K562 (cell line): ENCODE measurements around the gene HOXA1. TPM values are rescaled to one million over a fixed set of nuclear protein-coding genes. Genes with fewer than 3 reads are reported as not detected.

Experiments
- ATAC-seq: fragments of 200-7000 bp; cut with Tn5 transposase; 3 replicates; pipeline ENCODE4 v1.9.1; 2020; ENCODE audit warnings: moderate library complexity
- BruUV-seq: library from RNA; stranded (reverse); fragments of 400-500 nt; replicated peaks from 2 replicates; lab custom pipeline; 2021; lab: Mats Ljungman, UMichigan
- CTCF ChIA-PET: fragments of 300-600 bp; formaldehyde crosslinking; extraction: SDS; loops from one replicate; lab custom pipeline; 2021; ENCODE audit warnings: low intra/inter-chr PET ratio; lab: Yijun Ruan, JAX
- POLR2A ChIA-PET: fragments of 300-600, 350-650 bp; sonication (Branson Sonifier 250); formaldehyde crosslinking; extraction: SDS; loops from one replicate; lab custom pipeline; 2021; ENCODE audit warnings: antibody characterized with exemption, inconsistent platforms; lab: Yijun Ruan, JAX
- DNase-seq, 4 experiments: peaks; one replicate each; pipeline versions ENCODE4 v3.0.0 to v3.0.0-alpha.2; 2011 to 2018; ENCODE audit warnings: low spot score in 3 of 4, mixed read lengths in 3 of 4; ENCODE audit errors: extremely low read depth in 1 of 4
- FAIRE-seq: peaks from 2 replicates; lab custom pipeline; 2011; peaks lifted over from hg19 to GRCh38; lab: Jason Lieb, UNC
- H2AFZ ChIP-seq: 2 replicates; pipeline ENCODE4 v1.6.0; 2011; ENCODE audit warnings: low read depth, low read length, control low read depth, inconsistent platforms
- H3K27ac ChIP-seq: fragments of 200-600 bp; 3 replicates; pipeline ENCODE4 v1.8.0; 2011; ENCODE audit warnings: low read depth, mild to moderate bottlenecking, control low read depth, inconsistent platforms, low read length, moderate library complexity, mixed read lengths; ENCODE audit errors: extremely low read depth
- H3K27me3 ChIP-seq, 2 experiments: fragments of 300-600 bp in 1 of 2; 2 replicates in 1 of 2; 3 replicates in 1 of 2; pipeline versions ENCODE4 v1.6.0 to v1.8.0; 2011; ENCODE audit warnings: inconsistent platforms in 2 of 2, low read length in 2 of 2, mild to moderate bottlenecking in 1 of 2, mixed read lengths in 1 of 2, moderate library complexity in 1 of 2; ENCODE audit not compliant: control insufficient read depth in 2 of 2, insufficient read depth in 2 of 2
- H3K36me3 ChIP-seq: fragments of 300-600 bp; 3 replicates; pipeline ENCODE4 v1.8.0; 2011; ENCODE audit warnings: mild to moderate bottlenecking, low read length, inconsistent platforms; ENCODE audit not compliant: control insufficient read depth, insufficient read depth
- H3K4me1 ChIP-seq, 2 experiments: fragments of 200-600 bp in 1 of 2; replicated peaks in 1 of 2; 2 replicates in 1 of 2; 3 replicates in 1 of 2; pipeline versions ENCODE4 v1.5.1 to v1.8.0; 2011; ENCODE audit warnings: inconsistent platforms in 2 of 2, low read length in 2 of 2, mild to moderate bottlenecking in 1 of 2, mixed read lengths in 1 of 2, moderate library complexity in 1 of 2; ENCODE audit not compliant: control insufficient read depth in 2 of 2, insufficient read depth in 2 of 2
- H3K4me2 ChIP-seq: 2 replicates; pipeline ENCODE4 v1.6.1; 2011; ENCODE audit warnings: low read length, control low read depth, inconsistent platforms, mixed read lengths; ENCODE audit not compliant: insufficient read depth
- H3K4me3 ChIP-seq: fragments of 200-600 bp; sonication (generic), shearing (Covaris generic); 2 replicates; pipeline ENCODE4 v1.5.1; 2016; ENCODE audit warnings: control low read depth, inconsistent platforms
- H3K79me2 ChIP-seq: fragments of 200-600 bp; 3 replicates; pipeline ENCODE4 v1.8.0; 2011; ENCODE audit warnings: low read length, inconsistent platforms; ENCODE audit not compliant: control insufficient read depth, insufficient read depth
- H3K9ac ChIP-seq, 2 experiments: 2 replicates each; pipeline versions ENCODE4 v1.6.0 to v1.6.1; 2011; ENCODE audit warnings: low read depth in 2 of 2, low read length in 2 of 2, control low read depth in 1 of 2, inconsistent platforms in 1 of 2, mild to moderate bottlenecking in 1 of 2, mixed read lengths in 1 of 2; ENCODE audit not compliant: insufficient read depth in 1 of 2
- H3K9me1 ChIP-seq: one replicate; pipeline ENCODE4 v1.6.0; 2011; ENCODE audit warnings: inconsistent platforms, mild to moderate bottlenecking, low read length, moderate library complexity; ENCODE audit not compliant: control insufficient read depth, insufficient read depth
- H3K9me3 ChIP-seq: replicated peaks from 2 replicates; pipeline ENCODE4 v1.5.1; 2011; ENCODE audit warnings: low read depth, low read length, inconsistent platforms; ENCODE audit not compliant: control insufficient read depth, insufficient read depth
- H4K20me1 ChIP-seq: replicated peaks from 2 replicates; pipeline ENCODE4 v1.6.1; 2011; ENCODE audit warnings: low read length, inconsistent platforms, mixed read lengths; ENCODE audit not compliant: control insufficient read depth, insufficient read depth
- GATA2 ChIP-seq: sonication (generic); formaldehyde crosslinking; IDR thresholded peaks from 2 replicates; pipeline ENCODE4 v1.4.0; 2020; ENCODE audit warnings: mild to moderate bottlenecking, missing genetic modification reagents
- HMBOX1 ChIP-seq: sonication (generic); IDR thresholded peaks from 2 replicates; pipeline ENCODE4 v1.6.1; 2016
- KAT7 ChIP-seq: sonication (generic); formaldehyde crosslinking; IDR thresholded peaks from 2 replicates; pipeline ENCODE4 v1.8.0; 2022; ENCODE audit warnings: missing genetic modification reagents, mild to moderate bottlenecking, borderline replicate concordance
- L3MBTL2 ChIP-seq: fragments of 450-650 bp; IDR thresholded peaks from 2 replicates; pipeline ENCODE4 v1.6.1; 2016; ENCODE audit warnings: mild to moderate bottlenecking, moderate library complexity
- MEF2D ChIP-seq: conservative IDR thresholded peaks from 2 replicates; pipeline ENCODE4 v1.6.1; 2016; ENCODE audit warnings: low read depth, missing genetic modification characterization, missing compliant biosample characterization
- MYBL2 ChIP-seq, 2 experiments: fragments of 450-650 bp in 1 of 2; sonication (generic) in 1 of 2; formaldehyde crosslinking in 1 of 2; IDR thresholded peaks; 2 replicates each; pipeline versions ENCODE4 v1.6.1 to v1.8.1; 2017 to 2022; ENCODE audit warnings: borderline replicate concordance in 1 of 2, inconsistent platforms in 1 of 2, low read depth in 1 of 2, mild to moderate bottlenecking in 1 of 2, missing genetic modification reagents in 1 of 2, moderate library complexity in 1 of 2
- NELFE ChIP-seq: IDR thresholded peaks from 2 replicates; pipeline ENCODE4 v1.6.1; 2011; ENCODE audit warnings: mild to moderate bottlenecking; ENCODE audit not compliant: insufficient read depth, insufficient read length
- PHF21A ChIP-seq: fragments of 450-650 bp; IDR thresholded peaks from 2 replicates; pipeline ENCODE4 v1.6.1; 2017; ENCODE audit warnings: low read depth, borderline replicate concordance
- RUNX1 ChIP-seq: sonication (generic); IDR thresholded peaks from 2 replicates; pipeline ENCODE4 v1.6.1; 2016; ENCODE audit warnings: antibody characterized with exemption, low read depth
- SIN3A ChIP-seq, 2 experiments: fragments of 150-350 bp in 1 of 2; IDR thresholded peaks; 2 replicates each; pipeline ENCODE4 v1.6.1; 2011 to 2016; ENCODE audit warnings: borderline replicate concordance in 2 of 2, low read depth in 2 of 2, low read length in 2 of 2, mild to moderate bottlenecking in 2 of 2, moderate library complexity in 2 of 2; ENCODE audit not compliant: control insufficient read depth in 1 of 2
- SLC30A9 ChIP-seq: fragments of 250-450 bp; sonication (Bioruptor Pico); IDR thresholded peaks from 2 replicates; pipeline ENCODE4 v1.8.0; 2022; ENCODE audit warnings: mild to moderate bottlenecking, moderate library complexity
- TCF3 ChIP-seq: sonication (generic); formaldehyde crosslinking; IDR thresholded peaks from 2 replicates; pipeline ENCODE4 v1.4.0; 2020; ENCODE audit warnings: mild to moderate bottlenecking, missing genetic modification reagents
- TSC22D4 ChIP-seq: fragments of 450-650 bp; IDR thresholded peaks from 2 replicates; pipeline ENCODE4 v1.6.1; 2016; ENCODE audit warnings: missing genetic modification characterization, missing biosample characterization, control low read depth
- TSHZ1 ChIP-seq: fragments of 250-450 bp; sonication (Bioruptor Pico); IDR thresholded peaks from 2 replicates; pipeline ENCODE4 v1.4.0; 2020; ENCODE audit warnings: mild to moderate bottlenecking, moderate library complexity
- ZBTB1 ChIP-seq: sonication (generic); formaldehyde crosslinking; IDR thresholded peaks from 2 replicates; pipeline ENCODE4 v1.8.1; 2023; ENCODE audit warnings: missing genetic modification reagents, low read depth, mild to moderate bottlenecking, borderline replicate concordance
- ZNF146 ChIP-seq: IDR thresholded peaks from one replicate; pipeline ENCODE4 v1.6.1; 2018; ENCODE audit warnings: missing compliant biosample characterization; ENCODE audit not compliant: unreplicated experiment
- ZNF263 ChIP-seq: sonication (generic); formaldehyde crosslinking; IDR thresholded peaks from 2 replicates; pipeline ENCODE4 v1.8.0; 2022; ENCODE audit warnings: mild to moderate bottlenecking, missing genetic modification reagents, borderline replicate concordance
- ZNF408 ChIP-seq: fragments of 250-450 bp; sonication (Bioruptor Pico); IDR thresholded peaks from 2 replicates; pipeline ENCODE4 v1.4.0; 2020; ENCODE audit warnings: low read depth, mild to moderate bottlenecking, moderate library complexity
- ZNF431 ChIP-seq: sonication (generic); formaldehyde crosslinking; IDR thresholded peaks from 2 replicates; pipeline ENCODE4 v1.8.0; 2022; ENCODE audit warnings: mild to moderate bottlenecking, missing genetic modification reagents
- WGBS: fragments of 100-300 bp; shearing (Covaris generic); methylation state at CpG from one replicate; pipeline ENCODE4 v1.1.6; 2016; ENCODE audit warnings: low coverage, mixed read lengths; ENCODE audit not compliant: insufficient coverage; ENCODE audit errors: missing lambda C conversion rate; 5-methylcytosine and 5-hydroxymethylcytosine counted together
- in situ Hi-C: fragments of 300-500 bp; cut with MboI; formaldehyde crosslinking; loops from 4 replicates; pipeline ENCODE4 v1.15.0; 2018; ENCODE audit warnings: inconsistent platforms, mixed read lengths
- intact Hi-C: fragments of 100-400 bp; cut with micrococcal nuclease; formaldehyde crosslinking; loops from 2 replicates; pipeline ENCODE4 v1.14.2; 2022
- polyA plus RNA-seq, 8 experiments: library from polyadenylated mRNA; depleted of rRNA in 4 of 8; stranded (reverse) in 5 of 8; unstranded in 3 of 8; fragments of >200 nt; fragmentation: Nextera tagmentation in 2 of 8; fragmentation: Illumina TruSeq in 1 of 8; extraction: Ambion mirVana in 2 of 8; extraction: Trizol in 1 of 8; gene quantifications; 2 replicates each; pipeline versions ENCODE4 v1.2.1 to v1.2.3, GENCODE V29; 2011 to 2014; ENCODE audit warnings: inconsistent platforms in 1 of 8, missing spikeins in 1 of 8
- total RNA-seq, 7 experiments: library from RNA; depleted of rRNA in 6 of 7; stranded (reverse); fragments of >200 nt in 6 of 7; fragmentation: Illumina TruSeq in 2 of 7; extraction: Trizol in 2 of 7; gene quantifications; 2 replicates each; pipeline versions ENCODE4 v1.2.1 to v1.2.3, GENCODE V29; 2011 to 2021; ENCODE audit warnings: low replicate concordance in 1 of 7

Gene HOXA1
- total and polyA plus RNA-seq, 9 of the 15 experiments (the other 6 are each of a cell fraction or from before 2014, with no cell fraction given), result 0.03 to 0.63 (median 0.09) TPM; not detected in 4

DNA sequence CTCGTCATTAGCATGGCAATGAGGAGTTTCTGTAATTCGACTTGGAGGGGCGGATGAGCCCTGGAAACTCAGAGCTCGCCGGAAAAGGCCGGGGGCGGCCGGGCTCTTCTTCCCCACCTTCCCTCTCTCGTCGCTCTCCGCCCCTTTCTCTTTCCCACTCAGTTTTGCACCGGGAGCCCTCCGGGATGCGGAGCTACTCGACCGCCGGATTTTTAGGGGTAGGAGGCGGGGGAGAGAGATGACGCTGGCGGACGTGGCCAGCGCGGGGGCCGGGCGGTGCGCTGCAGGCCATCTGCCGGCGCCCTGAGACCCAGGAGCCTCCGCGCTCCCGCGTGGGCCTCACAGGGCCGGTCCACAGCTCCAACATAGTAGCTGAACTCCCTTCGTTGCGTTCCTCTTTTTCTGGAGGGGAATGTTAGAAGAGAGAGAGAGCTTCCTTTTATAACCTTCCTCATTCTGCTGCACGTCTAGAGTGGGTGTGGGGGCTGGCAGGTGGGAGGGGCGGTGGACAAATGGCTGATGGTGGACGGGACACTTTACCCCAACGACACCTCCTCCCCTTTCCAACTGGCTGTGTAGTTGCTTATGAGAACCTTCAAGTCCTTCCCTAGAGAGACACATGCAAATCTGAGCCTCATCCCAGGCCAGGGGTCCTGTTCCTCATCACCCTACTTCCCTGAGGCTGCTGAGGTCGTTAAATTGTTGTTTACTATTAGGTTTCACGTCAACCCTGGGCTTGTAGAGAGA is 1.1 kb upstream of the HOXA1 start:
- no peaks in the 10 kb centered on the region for H3K9me3 ChIP-seq
- no peak overlapping the region for H3K9ac ChIP-seq
- ChIA-PET CTCF (no interaction called here), POLR2A (no interaction called here)
- H3K9me1 ChIP-seq, result no peaks in the 10 kb centered on the region
- BruUV-seq, result no TSS peak
- H3K79me2 ChIP-seq, result no peaks in the 10 kb centered on the region
- H4K20me1 ChIP-seq, result no peaks in the 10 kb centered on the region
- H3K4me1 ChIP-seq, result peaks cover 0 to 15% of the 10 kb centered on the region in 2 experiments; a peak in 2 of 5 replicates
- in situ Hi-C loops (no loop called here), intact Hi-C loops (no loop called here)
- 5% methylated on average over 22 of the region's 41 CpGs for WGBS
- no peak overlapping the region for H3K4me2 ChIP-seq
- H2AFZ ChIP-seq, result no peak overlapping the region
- FAIRE-seq, result no peak
- no peak for DNase-seq
- H3K4me3 ChIP-seq, result no peak overlapping the region
- H3K36me3 ChIP-seq, result no peaks in the 10 kb centered on the region
- ATAC-seq, result no peak
- peaks cover 48 to 65% of the 10 kb centered on the region in 2 experiments for H3K27me3 ChIP-seq
- no peak overlapping the region for H3K27ac ChIP-seq
- TF ChIP-seq MEF2D (tag), result no peak
- no peak for TF ChIP-seq ZNF408 (CRISPR knock-in tag)
- TF ChIP-seq GATA2, result no peak
- TF ChIP-seq KAT7, result no peak
- no peak for TF ChIP-seq TSHZ1
- no peak for TF ChIP-seq SIN3A (IDR thresholded peaks at IDR 0.05; ENCODE audit: borderline replicate concordance in 2 of 2, control insufficient read depth in 1 of 2, low read depth in 2 of 2, low read length in 2 of 2)
- no peak for TF ChIP-seq TSC22D4 (tag)
- no peak for TF ChIP-seq ZNF431 (CRISPR knock-in tag)
- no peak for TF ChIP-seq MYBL2 (IDR thresholded peaks at IDR 0.05; ENCODE audit: low read depth)
- TF ChIP-seq MYBL2 (CRISPR knock-in tag; IDR thresholded peaks at IDR 0.05; ENCODE audit: borderline replicate concordance), result no peak
- TF ChIP-seq ZNF263, result no peak
- TF ChIP-seq SLC30A9 (CRISPR knock-in tag), result no peak
- TF ChIP-seq HMBOX1, result no peak
- no peak for TF ChIP-seq TCF3 (CRISPR knock-in tag)
- no peak for TF ChIP-seq PHF21A
- TF ChIP-seq RUNX1, result no peak
- TF ChIP-seq ZNF146, result no peak
- TF ChIP-seq ZBTB1 (CRISPR knock-in tag), result no peak
- no peak for TF ChIP-seq NELFE
- no peak for TF ChIP-seq L3MBTL2
